Stimulated activated CD8-positive, alpha-beta memory T cell treated with anti-CD3 and anti-CD28 coated beads, Interleukin-4, amount 100 ng/mL, for 24 hours (primary cell): ENCODE results near the gene CAPN3.

Experiments used
- DNase-seq: peaks from one replicate; pipeline ENCODE4 v3.0.0-alpha.2; 2020; ENCODE audit warnings: low read depth

The CAPN3 gene

GRCh38 chr15:42394106-42394505 is 34.8 kb downstream of the CAPN3 start:
- no peak for DNase-seq

GRCh38 chr15:42395838-42396237 is 36.5 kb downstream of the CAPN3 start:
- DNase-seq, result no peak

- DNase-seq, result no peak
Observed at GRCh38 chr15:42401544-42402454, 42.5 kb downstream of the CAPN3 start.

- DNase-seq, result no peak
Observed at GRCh38 chr15:42402455-42403205, 43.3 kb downstream of the CAPN3 start.

GRCh38 chr15:42403389-42403788 is 44.1 kb downstream of the CAPN3 start:
- DNase-seq, result no peak

GRCh38 chr15:42404461-42405235 is 45.3 kb downstream of the CAPN3 start:
- no peak for DNase-seq

GRCh38 chr15:42405863-42406482 is 46.7 kb downstream of the CAPN3 start:
- no peak for DNase-seq

GRCh38 chr15:42408178-42408577 is 48.9 kb downstream of the CAPN3 start:
- no peak for DNase-seq

- no peak for DNase-seq
Observed at GRCh38 chr15:42409011-42409410, 49.7 kb downstream of the CAPN3 start.

DNA sequence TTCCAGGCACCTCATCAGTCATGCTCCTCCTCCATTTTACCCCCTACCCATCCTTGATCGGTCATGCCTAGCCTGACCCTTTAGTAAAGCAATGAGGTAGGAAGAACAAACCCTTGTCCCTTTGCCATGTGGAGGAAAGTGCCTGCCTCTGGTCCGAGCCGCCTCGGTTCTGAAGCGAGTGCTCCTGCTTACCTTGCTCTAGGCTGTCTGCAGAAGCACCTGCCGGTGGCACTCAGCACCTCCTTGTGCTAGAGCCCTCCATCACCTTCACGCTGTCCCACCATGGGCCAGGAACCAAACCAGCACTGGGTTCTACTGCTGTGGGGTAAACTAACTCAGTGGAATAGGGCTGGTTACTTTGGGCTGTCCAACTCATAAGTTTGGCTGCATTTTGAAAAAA is 52.6 kb downstream of the CAPN3 start:
- no peak for DNase-seq

DNA sequence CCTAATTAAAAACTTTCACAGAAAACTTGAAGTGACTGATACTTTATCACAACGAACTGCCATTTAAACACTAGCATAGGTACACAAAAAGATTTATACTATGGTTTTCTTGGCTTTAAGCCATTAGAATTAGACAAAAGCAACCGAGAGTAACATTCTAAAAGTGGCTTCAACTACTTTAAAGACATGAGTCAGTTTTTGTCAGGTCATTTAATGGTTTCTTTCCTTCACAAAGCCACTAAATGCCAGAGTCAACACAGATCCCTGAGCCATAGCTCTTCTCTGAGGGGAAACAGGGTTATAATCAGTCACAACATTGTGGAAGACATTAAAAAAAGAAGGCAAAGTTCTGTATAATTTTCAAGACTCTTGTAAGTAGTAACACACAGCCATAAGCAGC is 54.6 kb downstream of the CAPN3 start:
- no peak for DNase-seq

DNA sequence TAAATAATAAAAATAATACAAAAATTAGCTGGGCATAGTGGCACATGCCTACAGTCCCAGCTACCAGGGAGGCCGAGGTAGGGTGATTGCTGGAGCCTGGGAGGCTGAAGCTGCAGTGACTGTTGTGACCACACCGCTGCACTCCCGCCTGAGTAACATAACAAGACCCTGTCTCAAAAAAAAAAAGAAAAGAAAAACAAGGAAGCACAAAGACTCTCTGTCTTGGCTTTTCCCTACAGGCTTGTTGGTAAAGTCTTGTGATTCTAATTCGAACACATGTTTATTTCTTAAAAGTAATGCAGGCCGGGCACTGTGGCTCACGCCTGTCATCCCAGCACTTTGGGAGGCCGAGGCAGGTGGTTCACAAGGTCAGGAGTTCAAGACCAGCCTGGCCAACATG is 60.1 kb downstream of the CAPN3 start:
- DNase-seq, result no peak

DNA sequence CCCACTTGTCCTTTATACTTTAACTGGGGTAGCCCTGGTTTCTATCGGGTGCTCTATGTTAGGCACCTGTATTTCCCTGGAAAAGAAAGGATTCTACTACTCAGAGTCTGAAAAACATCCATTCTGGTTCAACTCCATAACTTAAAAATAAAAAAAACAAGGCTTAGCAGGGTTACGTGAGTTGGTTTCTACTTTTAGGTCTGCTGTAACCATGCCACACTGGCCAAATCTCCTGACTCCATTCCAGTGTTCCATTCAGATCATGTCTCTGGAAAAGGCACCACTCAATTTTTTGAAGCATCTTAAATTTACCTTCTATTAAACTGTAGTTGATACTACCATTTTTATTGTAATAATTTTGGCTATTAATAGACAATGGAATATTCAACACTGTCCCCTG is 62.1 kb downstream of the CAPN3 start:
- DNase-seq, result no peak

GRCh38 chr15:42427429-42428223 is 68.3 kb downstream of the CAPN3 start:
- DNase-seq, result no peak

DNA sequence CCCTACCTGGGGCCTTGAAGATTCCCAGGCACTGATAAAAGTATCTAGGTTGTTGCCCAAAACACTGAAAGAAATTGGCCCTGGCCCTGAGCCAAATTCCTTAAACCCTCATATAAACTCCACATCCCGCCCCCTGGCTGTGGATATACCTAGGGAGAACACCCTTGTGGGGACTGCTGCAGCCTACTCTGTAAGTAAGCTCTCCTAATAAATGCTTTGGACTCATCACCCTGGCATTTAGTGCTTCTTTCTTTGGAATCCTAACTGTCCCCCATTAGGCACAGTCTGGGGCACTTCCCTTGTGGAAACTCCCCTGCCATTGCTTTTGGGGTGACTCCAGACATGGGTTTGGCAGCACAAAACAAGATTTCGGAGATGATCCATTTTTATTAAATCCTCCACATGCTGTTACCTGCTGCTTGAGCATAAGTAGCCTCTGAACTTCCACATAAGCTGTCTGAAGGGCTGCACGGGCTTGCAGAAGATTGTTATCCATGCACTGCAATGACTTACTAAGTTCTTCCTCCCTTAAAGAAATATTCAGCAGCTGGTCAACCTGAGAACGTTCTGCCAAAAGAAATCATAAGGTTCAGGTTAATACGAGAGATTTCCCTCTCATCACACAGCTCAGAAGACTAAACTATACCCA is 85.2 kb downstream of the CAPN3 start:
- no peak for DNase-seq

DNA sequence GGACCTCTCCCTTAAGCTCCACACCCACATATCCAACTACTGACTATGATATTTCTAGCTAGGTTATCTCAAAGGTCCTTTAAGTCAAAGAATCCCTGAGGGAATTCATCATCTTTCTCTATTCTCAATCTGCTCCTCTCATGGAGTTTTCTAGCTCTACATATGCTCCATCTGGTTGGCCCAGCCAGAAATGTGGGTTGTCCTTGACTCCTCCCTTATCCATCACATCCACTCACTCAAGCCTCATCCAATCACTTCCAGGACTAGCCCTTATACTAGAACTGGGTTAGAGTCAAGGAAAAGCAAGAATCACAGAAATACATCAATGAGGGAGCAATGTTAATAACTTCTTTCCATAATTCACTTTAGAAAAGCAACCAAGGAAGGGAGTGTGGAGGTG is 86.2 kb downstream of the CAPN3 start:
- DNase-seq, result no peak

GRCh38 chr15:42447599-42447998 is 88.3 kb downstream of the CAPN3 start:
- DNase-seq, result no peak

- DNase-seq, result no peak
Observed at GRCh38 chr15:42448281-42448680, 89.0 kb downstream of the CAPN3 start.

- DNase-seq, result no peak
Observed at GRCh38 chr15:42449770-42450424, 90.6 kb downstream of the CAPN3 start.

DNA sequence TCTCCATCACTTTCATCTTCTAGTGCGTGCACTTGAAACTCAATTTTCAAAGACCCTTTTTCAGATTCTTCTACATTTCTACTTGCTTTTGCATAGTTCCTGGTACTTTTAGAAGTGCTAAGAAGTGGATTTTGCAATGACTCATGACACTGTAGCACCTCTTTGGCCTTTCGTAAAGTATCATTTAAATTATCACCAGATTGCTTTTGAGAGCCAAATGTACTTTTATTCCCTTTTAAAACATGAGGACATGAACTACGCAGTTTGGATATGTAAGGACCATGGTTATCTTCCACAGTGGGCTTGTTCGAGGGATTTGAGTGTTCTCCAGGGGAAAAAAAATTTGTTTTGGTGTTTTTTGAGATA is 91.1 kb downstream of the CAPN3 start:
- DNase-seq, result no peak
